GM20431 (cell line): ENCODE results near the gene PYGB.
"Not testable (repeated sequence)": the region's sequence is repeated elsewhere in the genome, so short reads cannot be mapped to it uniquely, and the experiment has no call there.

ENCODE experiments used
- in situ Hi-C: fragments of 300-500 bp; cut with MseI, MboI; formaldehyde crosslinking; loops from one replicate; pipeline ENCODE4 v1.15.0; 2020; ENCODE audit warnings: low sequenced_read_pairs; ENCODE audit not compliant: unreplicated experiment

The PYGB gene

GRCh38 chr20:25226433-25227316 lies 21.2 kb upstream of the PYGB start:
- in situ Hi-C loops: no loop called here

GRCh38 chr20:25227317-25227831 lies 20.5 kb upstream of the PYGB start:
- in situ Hi-C loops: no loop called here

GRCh38 chr20:25229486-25230165 lies 18.3 kb upstream of the PYGB start:
- in situ Hi-C loops: no loop called here

GRCh38 chr20:25230166-25230831 lies 17.6 kb upstream of the PYGB start:
- in situ Hi-C loops: no loop called here

GRCh38 chr20:25233016-25233772 lies 14.7 kb upstream of the PYGB start:
- in situ Hi-C loops: no loop called here

- in situ Hi-C loops: not testable (repeated sequence)
Measured at GRCh38 chr20:25234009-25234849, 13.7 kb upstream of the PYGB start.

- in situ Hi-C loops: no loop called here
Measured at GRCh38 chr20:25236450-25237304, 11.2 kb upstream of the PYGB start.

- in situ Hi-C loops: no loop called here
Measured at GRCh38 chr20:25237610-25238318, 10.1 kb upstream of the PYGB start.

- in situ Hi-C loops: no loop called here
Measured at GRCh38 chr20:25238319-25239037, 9.4 kb upstream of the PYGB start.

- in situ Hi-C loops: no loop called here
Measured at GRCh38 chr20:25239387-25240370, 8.2 kb upstream of the PYGB start.

GRCh38 chr20:25240851-25241658 lies 6.8 kb upstream of the PYGB start:
- in situ Hi-C loops: not testable (repeated sequence)

GRCh38 chr20:25241659-25241955 lies 6.3 kb upstream of the PYGB start:
- in situ Hi-C loops: not testable (repeated sequence)

GRCh38 chr20:25242231-25242630 lies 5.7 kb upstream of the PYGB start:
- in situ Hi-C loops: no loop called here

GRCh38 chr20:25243416-25243979 lies 4.4 kb upstream of the PYGB start:
- in situ Hi-C loops: no loop called here

- in situ Hi-C loops: no loop called here
Measured at GRCh38 chr20:25244976-25245375, 2.9 kb upstream of the PYGB start.
